ENCODE results near the gene REN. TPM values are rescaled to one million over a fixed set of nuclear protein-coding genes. Genes with fewer than 3 reads are reported as not detected.

The REN gene
- total RNA-seq, 1 donor from 2014 or later = 0.59 TPM

DNA sequence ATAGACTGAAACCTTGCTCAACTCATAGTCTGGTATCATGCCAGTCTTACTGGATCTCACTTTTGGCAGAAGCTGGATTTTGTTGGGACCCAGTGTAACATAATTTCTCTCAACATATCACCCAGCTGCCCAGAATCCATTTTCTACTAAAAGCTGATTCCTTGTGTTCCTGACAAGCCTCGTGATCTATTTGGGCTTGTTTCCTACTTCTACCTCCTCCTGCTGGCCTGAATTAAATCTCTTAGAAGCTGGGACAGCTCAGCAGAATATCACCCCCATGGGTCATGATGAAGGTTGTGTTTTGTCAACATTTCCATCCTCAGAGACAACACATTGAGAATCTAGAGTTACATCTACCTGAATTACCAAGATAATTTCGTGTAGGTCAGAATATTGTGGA, 40.0 kb upstream of the REN start:
- Histone ChIP-seq H3K27ac (no peak overlapping the region), H3K36me3 (no peaks in the 10 kb centered on the region), H3K4me1 (peaks cover 3% of the 10 kb centered on the region), H3K9me3 (no peaks in the 10 kb centered on the region), H3K27me3 (ENCODE audit: low read depth) (no peaks in the 10 kb centered on the region), H3K4me3 (no peak overlapping the region)
- ATAC-seq (no peak), DNase-seq (no peak)
- intact Hi-C loops (cut with DNase I) = no loop called here
- TF ChIP-seq, protein P1, sequence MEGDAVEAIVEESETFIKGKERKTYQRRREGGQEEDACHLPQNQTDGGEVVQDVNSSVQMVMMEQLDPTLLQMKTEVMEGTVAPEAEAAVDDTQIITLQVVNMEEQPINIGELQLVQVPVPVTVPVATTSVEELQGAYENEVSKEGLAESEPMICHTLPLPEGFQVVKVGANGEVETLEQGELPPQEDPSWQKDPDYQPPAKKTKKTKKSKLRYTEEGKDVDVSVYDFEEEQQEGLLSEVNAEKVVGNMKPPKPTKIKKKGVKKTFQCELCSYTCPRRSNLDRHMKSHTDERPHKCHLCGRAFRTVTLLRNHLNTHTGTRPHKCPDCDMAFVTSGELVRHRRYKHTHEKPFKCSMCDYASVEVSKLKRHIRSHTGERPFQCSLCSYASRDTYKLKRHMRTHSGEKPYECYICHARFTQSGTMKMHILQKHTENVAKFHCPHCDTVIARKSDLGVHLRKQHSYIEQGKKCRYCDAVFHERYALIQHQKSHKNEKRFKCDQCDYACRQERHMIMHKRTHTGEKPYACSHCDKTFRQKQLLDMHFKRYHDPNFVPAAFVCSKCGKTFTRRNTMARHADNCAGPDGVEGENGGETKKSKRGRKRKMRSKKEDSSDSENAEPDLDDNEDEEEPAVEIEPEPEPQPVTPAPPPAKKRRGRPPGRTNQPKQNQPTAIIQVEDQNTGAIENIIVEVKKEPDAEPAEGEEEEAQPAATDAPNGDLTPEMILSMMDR (IDR thresholded peaks at IDR 0.05) = no peak

- H3K27ac ChIP-seq = no peak overlapping the region
- H3K4me1 ChIP-seq = peaks cover 3% of the 10 kb centered on the region
- H3K27me3 ChIP-seq (ENCODE audit: low read depth) = no peaks in the 10 kb centered on the region
- ATAC-seq = no peak
- TF ChIP-seq, protein P1 (IDR thresholded peaks at IDR 0.05) = no peak
- no peaks in the 10 kb centered on the region for H3K36me3 ChIP-seq
- no peak for DNase-seq
- no peaks in the 10 kb centered on the region for H3K9me3 ChIP-seq
- intact Hi-C loops (cut with DNase I) = no loop called here
- no peak overlapping the region for H3K4me3 ChIP-seq
Observed at GRCh38 chr1:204205486-204205885, 39.3 kb upstream of the REN start.

DNA sequence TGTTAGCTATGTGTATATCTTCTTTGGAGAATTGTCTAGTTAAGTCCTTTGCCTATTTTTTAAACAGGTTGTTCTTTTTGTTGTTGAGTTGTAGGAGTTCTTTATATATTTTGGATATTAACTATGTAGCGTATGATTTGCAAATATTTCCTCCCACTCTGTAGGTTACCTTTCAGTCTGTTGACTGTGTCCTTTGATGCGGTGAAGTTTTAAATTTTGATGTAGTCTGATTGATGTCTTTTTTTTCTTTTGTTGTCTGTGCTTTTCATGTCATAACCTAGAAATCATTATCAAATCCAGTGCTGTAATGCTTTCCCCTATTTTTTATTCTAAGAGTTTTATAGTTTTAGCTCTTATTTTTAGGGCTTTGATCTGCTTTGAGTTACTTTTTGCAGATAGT, 38.8 kb upstream of the REN start:
- intact Hi-C loops (cut with DNase I) = no loop called here
- H3K4me3 ChIP-seq = no peak overlapping the region
- TF ChIP-seq, protein P1 (IDR thresholded peaks at IDR 0.05) = no peak
- H3K9me3 ChIP-seq = no peaks in the 10 kb centered on the region
- no peak for DNase-seq
- no peaks in the 10 kb centered on the region for H3K36me3 ChIP-seq
- peaks cover 3% of the 10 kb centered on the region for H3K4me1 ChIP-seq
- no peak for ATAC-seq
- H3K27me3 ChIP-seq (ENCODE audit: low read depth) = no peaks in the 10 kb centered on the region
- no peak overlapping the region for H3K27ac ChIP-seq

DNA sequence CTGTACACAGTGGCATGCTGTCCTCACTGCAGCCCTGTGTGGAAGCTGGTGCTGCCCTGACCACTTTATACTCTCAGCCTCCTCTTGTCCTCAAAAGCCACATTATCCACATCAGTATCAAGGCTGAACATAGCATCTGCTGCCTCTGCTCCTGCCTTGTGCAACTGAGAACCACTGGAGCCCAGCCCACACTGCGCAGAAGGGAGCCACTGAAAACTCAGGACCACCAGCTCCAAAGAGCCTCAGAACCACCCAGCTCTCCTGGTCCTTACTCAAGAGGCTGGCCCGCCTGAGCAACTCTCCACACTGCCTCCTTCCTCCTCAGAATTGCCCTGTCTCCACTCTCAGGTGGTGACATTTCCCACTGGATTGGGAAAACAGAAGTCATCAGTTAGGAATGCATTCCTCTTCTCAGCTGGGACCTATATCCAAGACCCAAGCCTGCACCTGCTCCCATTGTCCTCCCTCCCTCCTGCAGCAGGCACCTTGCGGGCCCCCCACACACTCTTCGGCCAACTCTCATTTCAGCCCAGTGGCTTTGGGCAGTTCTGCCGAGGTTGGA, 37.1 kb upstream of the REN start:
- no peak overlapping the region for H3K4me3 ChIP-seq
- H3K36me3 ChIP-seq = no peaks in the 10 kb centered on the region
- no peaks in the 10 kb centered on the region for H3K27me3 ChIP-seq (ENCODE audit: low read depth)
- no peak for ATAC-seq
- H3K9me3 ChIP-seq = no peaks in the 10 kb centered on the region
- peaks cover 3% of the 10 kb centered on the region for H3K4me1 ChIP-seq
- no peak for DNase-seq
- no peak overlapping the region for H3K27ac ChIP-seq
- intact Hi-C loops (cut with DNase I) = no loop called here
- TF ChIP-seq, protein P1 (IDR thresholded peaks at IDR 0.05) = no peak

GRCh38 chr1:204202481-204202880, 36.3 kb upstream of the REN start:
- TF ChIP-seq, protein P1 (IDR thresholded peaks at IDR 0.05) = no peak
- no peak for DNase-seq
- no peak for ATAC-seq
- no peaks in the 10 kb centered on the region for H3K27me3 ChIP-seq (ENCODE audit: low read depth)
- no peak overlapping the region for H3K27ac ChIP-seq
- H3K36me3 ChIP-seq = no peaks in the 10 kb centered on the region
- no peaks in the 10 kb centered on the region for H3K9me3 ChIP-seq
- intact Hi-C loops (cut with DNase I) = no loop called here
- H3K4me1 ChIP-seq = peaks cover 3% of the 10 kb centered on the region
- no peak overlapping the region for H3K4me3 ChIP-seq
